ENCODE data around the gene COIL. TPM values are rescaled to one million over a fixed set of nuclear protein-coding genes. Genes with fewer than 3 reads are reported as not detected.

The COIL gene
- total RNA-seq, 1 experiment from 2014 or later: 14.6 TPM

- H3K4me3 ChIP-seq (ENCODE audit: low read length): peak overlapping the region; percentile 95
- peak; percentile 47 for DNase-seq
- H2AFZ ChIP-seq (ENCODE audit: low read length): peak overlapping the region; percentile 83; the same call in 1 of the 2 replicates
Measured at GRCh38 chr17:56913353-56913866, 47.4 kb downstream of the COIL start.

DNA sequence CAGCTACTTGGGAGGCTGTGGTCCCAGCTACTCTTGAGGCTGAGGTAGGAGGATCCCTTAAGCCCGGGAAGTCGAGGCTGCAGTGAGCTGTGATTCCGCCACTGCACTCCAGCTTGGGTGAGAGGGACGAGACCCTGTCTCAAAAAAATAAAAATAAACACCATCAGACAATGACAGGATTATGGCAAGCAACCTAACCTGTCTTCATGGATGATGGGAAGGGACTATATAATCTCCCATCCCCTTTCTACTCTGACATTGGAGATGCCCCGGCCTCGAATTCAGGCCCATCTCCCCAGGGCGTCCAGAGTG is 47.9 kb downstream of the COIL start:
- Histone ChIP-seq H3K79me2 (ENCODE audit: low read length) (peaks cover 40% of the 10 kb centered on the region), H3K9me2 (replicated peaks; ENCODE audit: insufficient read depth, low read length) (no peaks in the 10 kb centered on the region), H3K9ac (ENCODE audit: low read length) (peak overlapping the region; percentile 83), H3K9me3 (ENCODE audit: low read length) (peaks cover 9% of the 10 kb centered on the region), H3K4me1 (ENCODE audit: low read length) (peaks cover 69% of the 10 kb centered on the region), H3K27ac (ENCODE audit: low read length) (peak overlapping the region; percentile 56), H3K4me2 (ENCODE audit: low read depth, low read length, poor library complexity, severe bottlenecking) (peak overlapping the region; percentile 90), H3K4me3 (ENCODE audit: low read length) (peak overlapping the region; percentile 95), H2AFZ (ENCODE audit: low read length) (peak overlapping the region; percentile 83; the same call in 1 of the 2 replicates), H4K20me1 (ENCODE audit: insufficient read depth, low read depth, low read length) (0 out of 2 replicates have a peak, but pooled peaks cover 3% of the 10 kb centered on the region), H3K36me3 (ENCODE audit: insufficient read depth, low read length) (0 out of 2 replicates have a peak, but pooled peaks cover 2% of the 10 kb centered on the region), H3K27me3 (ENCODE audit: low read length) (no peaks in the 10 kb centered on the region; the same call in 1 of the 2 replicates)
- DNase-seq: no peak

More at GRCh38 chr17:56913353-56913866, 47.4 kb downstream of the COIL start:
- H3K27me3 ChIP-seq (ENCODE audit: low read length): no peaks in the 10 kb centered on the region; the same call in 1 of the 2 replicates
- peak overlapping the region; percentile 90 for H3K4me2 ChIP-seq (ENCODE audit: low read depth, low read length, poor library complexity, severe bottlenecking)
- H3K9me2 ChIP-seq (replicated peaks; ENCODE audit: insufficient read depth, low read length): no peaks in the 10 kb centered on the region
- H3K36me3 ChIP-seq (ENCODE audit: insufficient read depth, low read length): 0 out of 2 replicates have a peak, but pooled peaks cover 2% of the 10 kb centered on the region
- 0 out of 2 replicates have a peak, but pooled peaks cover 3% of the 10 kb centered on the region for H4K20me1 ChIP-seq (ENCODE audit: insufficient read depth, low read depth, low read length)
- H3K9me3 ChIP-seq (ENCODE audit: low read length): peaks cover 10% of the 10 kb centered on the region
- peaks cover 65% of the 10 kb centered on the region for H3K4me1 ChIP-seq (ENCODE audit: low read length)
- H3K79me2 ChIP-seq (ENCODE audit: low read length): peaks cover 40% of the 10 kb centered on the region
- peak overlapping the region; percentile 83 for H3K9ac ChIP-seq (ENCODE audit: low read length)
- peak overlapping the region; percentile 56 for H3K27ac ChIP-seq (ENCODE audit: low read length)

GRCh38 chr17:56912105-56912999 is 48.5 kb downstream of the COIL start:
- Histone ChIP-seq H3K4me2 (ENCODE audit: low read depth, low read length, poor library complexity, severe bottlenecking) (peak overlapping the region; percentile 90), H2AFZ (ENCODE audit: low read length) (no peak overlapping the region), H3K36me3 (ENCODE audit: insufficient read depth, low read length) (peaks cover 8% of the 10 kb centered on the region), H3K9ac (ENCODE audit: low read length) (peak overlapping the region; percentile 83), H3K9me2 (replicated peaks; ENCODE audit: insufficient read depth, low read length) (no peaks in the 10 kb centered on the region), H3K79me2 (ENCODE audit: low read length) (peaks cover 44% of the 10 kb centered on the region), H3K27me3 (ENCODE audit: low read length) (no peaks in the 10 kb centered on the region; the same call in 1 of the 2 replicates), H3K27ac (ENCODE audit: low read length) (peak overlapping the region; percentile 56; the same call in 1 of the 2 replicates), H3K9me3 (ENCODE audit: low read length) (peaks cover 3% of the 10 kb centered on the region), H3K4me1 (ENCODE audit: low read length) (peaks cover 75% of the 10 kb centered on the region), H3K4me3 (ENCODE audit: low read length) (peak overlapping the region; percentile 95), H4K20me1 (ENCODE audit: insufficient read depth, low read depth, low read length) (peaks cover 8% of the 10 kb centered on the region; the same call in 1 of the 2 replicates)
- peak; percentile 48 for DNase-seq

GRCh38 chr17:56910509-56911235 is 50.2 kb downstream of the COIL start:
- Histone ChIP-seq H2AFZ (ENCODE audit: low read length) (no peak overlapping the region), H3K36me3 (ENCODE audit: insufficient read depth, low read length) (peaks cover 17% of the 10 kb centered on the region), H3K4me3 (ENCODE audit: low read length) (no peak overlapping the region), H4K20me1 (ENCODE audit: insufficient read depth, low read depth, low read length) (peaks cover 8% of the 10 kb centered on the region; the same call in 1 of the 2 replicates), H3K4me2 (ENCODE audit: low read depth, low read length, poor library complexity, severe bottlenecking) (peak overlapping the region; percentile 22), H3K27me3 (ENCODE audit: low read length) (no peaks in the 10 kb centered on the region), H3K4me1 (ENCODE audit: low read length) (peaks cover 80% of the 10 kb centered on the region), H3K79me2 (ENCODE audit: low read length) (peaks cover 51% of the 10 kb centered on the region), H3K9me3 (ENCODE audit: low read length) (no peaks in the 10 kb centered on the region), H3K9ac (ENCODE audit: low read length) (0 out of 2 replicates have a peak overlapping the region, but pooled peaks have one; percentile 16), H3K27ac (ENCODE audit: low read length) (no peak overlapping the region), H3K9me2 (replicated peaks; ENCODE audit: insufficient read depth, low read length) (no peaks in the 10 kb centered on the region)
- DNase-seq: no peak

DNA sequence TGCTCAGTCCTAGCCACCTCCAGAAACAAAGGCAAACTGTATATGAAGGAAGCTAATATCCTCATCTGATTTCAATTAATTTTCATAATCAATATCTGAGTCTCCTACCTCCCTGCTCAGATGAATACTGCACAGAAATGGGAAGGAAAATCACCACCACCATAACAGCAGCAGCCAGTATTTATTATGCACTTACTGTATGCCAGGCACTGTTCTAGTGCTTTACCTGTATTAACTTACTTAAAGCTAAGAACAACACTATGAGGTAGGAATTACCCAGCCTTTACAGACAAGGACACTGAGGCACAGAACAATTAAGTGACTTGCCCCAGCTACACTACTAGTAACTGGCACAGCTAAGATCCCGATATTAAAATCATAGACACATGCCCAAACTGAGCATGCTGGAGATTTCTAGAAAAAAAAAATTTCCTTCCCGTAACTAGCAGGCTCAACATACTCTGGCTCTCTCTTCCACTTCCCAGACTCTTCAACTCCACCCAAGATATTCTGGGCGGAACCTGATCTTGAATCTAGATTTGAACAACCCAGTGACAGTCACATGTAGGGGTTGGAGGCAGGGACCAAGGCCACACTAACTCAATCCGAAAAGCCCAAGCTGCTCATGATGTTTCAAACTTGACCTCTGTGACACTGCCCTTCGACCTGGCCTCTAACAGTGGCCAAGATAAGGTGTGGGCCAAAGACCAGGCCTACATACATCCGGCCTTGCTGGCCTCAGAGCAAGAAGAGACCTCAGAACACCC is 50.9 kb downstream of the COIL start:
- Histone ChIP-seq H3K27ac (ENCODE audit: low read length) (peak overlapping the region; percentile 82), H3K79me2 (ENCODE audit: low read length) (peaks cover 51% of the 10 kb centered on the region), H3K36me3 (ENCODE audit: insufficient read depth, low read length) (peaks cover 17% of the 10 kb centered on the region), H2AFZ (ENCODE audit: low read length) (no peak overlapping the region), H4K20me1 (ENCODE audit: insufficient read depth, low read depth, low read length) (peaks cover 8% of the 10 kb centered on the region; the same call in 1 of the 2 replicates), H3K4me3 (ENCODE audit: low read length) (no peak overlapping the region), H3K4me2 (ENCODE audit: low read depth, low read length, poor library complexity, severe bottlenecking) (peak overlapping the region; percentile 22), H3K4me1 (ENCODE audit: low read length) (peaks cover 72% of the 10 kb centered on the region), H3K9me2 (replicated peaks; ENCODE audit: insufficient read depth, low read length) (no peaks in the 10 kb centered on the region), H3K9ac (ENCODE audit: low read length) (no peak overlapping the region), H3K27me3 (ENCODE audit: low read length) (no peaks in the 10 kb centered on the region), H3K9me3 (ENCODE audit: low read length) (no peaks in the 10 kb centered on the region)
- no peak for DNase-seq

DNA sequence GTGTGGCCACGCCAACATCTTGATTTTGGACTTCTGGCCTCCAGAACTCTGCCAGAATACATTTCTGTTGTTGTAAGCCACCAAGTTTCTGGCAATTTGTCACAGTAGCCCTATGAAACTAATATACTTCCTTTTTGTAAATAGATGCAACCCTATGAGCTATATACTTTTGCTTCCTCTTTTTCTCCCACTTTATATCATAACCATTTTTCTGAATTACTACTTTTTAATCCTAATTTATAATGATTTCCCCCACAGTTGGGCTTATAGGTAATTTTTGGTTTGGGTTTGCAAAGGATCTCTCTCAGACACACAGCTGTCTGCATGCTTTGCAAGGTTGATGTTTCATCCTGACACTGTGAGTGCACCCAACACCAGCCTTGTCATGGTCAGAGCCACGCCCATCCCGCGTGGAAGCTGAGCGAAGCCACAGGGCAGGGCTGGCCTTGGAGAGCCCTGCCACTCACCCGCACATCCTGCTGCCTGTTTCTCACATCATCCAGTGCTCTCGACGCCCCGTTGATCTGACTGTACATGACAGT is 52.8 kb downstream of the COIL start:
- H3K27ac ChIP-seq (ENCODE audit: low read length): peak overlapping the region; percentile 82

GRCh38 chr17:56903560-56903959 is 57.3 kb downstream of the COIL start:
- Histone ChIP-seq H2AFZ (ENCODE audit: low read length) (no peak overlapping the region), H3K9me3 (ENCODE audit: low read length) (no peaks in the 10 kb centered on the region), H3K9ac (ENCODE audit: low read length) (no peak overlapping the region), H3K27ac (ENCODE audit: low read length) (no peak overlapping the region), H3K9me2 (replicated peaks; ENCODE audit: insufficient read depth, low read length) (no peaks in the 10 kb centered on the region), H4K20me1 (ENCODE audit: insufficient read depth, low read depth, low read length) (peaks cover 11% of the 10 kb centered on the region; the same call in 1 of the 2 replicates), H3K36me3 (ENCODE audit: insufficient read depth, low read length) (peaks cover 43% of the 10 kb centered on the region), H3K4me2 (ENCODE audit: low read depth, low read length, poor library complexity, severe bottlenecking) (no peak overlapping the region), H3K27me3 (ENCODE audit: low read length) (no peaks in the 10 kb centered on the region), H3K4me3 (ENCODE audit: low read length) (no peak overlapping the region), H3K4me1 (ENCODE audit: low read length) (peaks cover 44% of the 10 kb centered on the region), H3K79me2 (ENCODE audit: low read length) (peaks cover 18% of the 10 kb centered on the region; the same call in 1 of the 2 replicates)
- DNase-seq: no peak

More for the DNA sequence above, 52.8 kb downstream of the COIL start:
- H3K4me3 ChIP-seq (ENCODE audit: low read length): peak overlapping the region; percentile 25; the same call in 1 of the 2 replicates
- peaks cover 8% of the 10 kb centered on the region; the same call in 1 of the 2 replicates for H4K20me1 ChIP-seq (ENCODE audit: insufficient read depth, low read depth, low read length)
- no peaks in the 10 kb centered on the region for H3K9me3 ChIP-seq (ENCODE audit: low read length)
- DNase-seq: peak; percentile 87
- H3K36me3 ChIP-seq (ENCODE audit: insufficient read depth, low read length): peaks cover 33% of the 10 kb centered on the region
- H3K79me2 ChIP-seq (ENCODE audit: low read length): peaks cover 44% of the 10 kb centered on the region
- peak overlapping the region; percentile 46; the same call in 1 of the 2 replicates for H3K9ac ChIP-seq (ENCODE audit: low read length)
- no peaks in the 10 kb centered on the region for H3K9me2 ChIP-seq (replicated peaks; ENCODE audit: insufficient read depth, low read length)
- peaks cover 58% of the 10 kb centered on the region for H3K4me1 ChIP-seq (ENCODE audit: low read length)
- H2AFZ ChIP-seq (ENCODE audit: low read length): no peak overlapping the region
- no peaks in the 10 kb centered on the region for H3K27me3 ChIP-seq (ENCODE audit: low read length)
- H3K4me2 ChIP-seq (ENCODE audit: low read depth, low read length, poor library complexity, severe bottlenecking): peak overlapping the region; percentile 59
